HepG2 (cell line): Measurements from ENCODE around the gene SCARB2.

Source experiments
- CTCF ChIP-seq: sonication (generic); formaldehyde crosslinking; IDR thresholded peaks from 2 replicates; pipeline ENCODE4 v1.5.0; 2020; ENCODE audit warnings: mild to moderate bottlenecking, missing genetic modification reagents, moderate library complexity
- ETV5 ChIP-seq: IDR thresholded peaks from 2 replicates; pipeline ENCODE4 v1.6.1; 2018; ENCODE audit warnings: missing biosample characterization, missing genetic modification reagents, inconsistent platforms, borderline replicate concordance
- KDM5A ChIP-seq: fragments of 200-600 bp; sonication (generic); IDR thresholded peaks from 2 replicates; pipeline ENCODE4 v1.7.0; 2018; ENCODE audit warnings: antibody characterized with exemption, mild to moderate bottlenecking, low read length, borderline replicate concordance
- NFIB ChIP-seq: sonication (generic); formaldehyde crosslinking; IDR thresholded peaks from 2 replicates; pipeline ENCODE4 v1.9.0; 2021; ENCODE audit warnings: missing genetic modification reagents, mild to moderate bottlenecking, borderline replicate concordance
- RNF2 ChIP-seq: fragments of 450-650 bp; conservative IDR thresholded peaks from 2 replicates; pipeline ENCODE4 v1.6.1; 2016; ENCODE audit warnings: low read depth
- TRIM22 ChIP-seq: fragments of 450-650 bp; IDR thresholded peaks from 2 replicates; pipeline ENCODE4 v1.6.1; 2017
- XRCC5 ChIP-seq: fragments of 200-400 bp; formaldehyde crosslinking; optimal IDR thresholded peaks from 2 replicates; pipeline ENCODE3; 2017; ENCODE audit warnings: mild to moderate bottlenecking, low read length
- ZNF383 ChIP-seq: sonication (generic); formaldehyde crosslinking; IDR thresholded peaks from 2 replicates; pipeline ENCODE4 v1.4.0; 2020; ENCODE audit warnings: missing genetic modification reagents, mild to moderate bottlenecking, borderline replicate concordance
- ZNF577 ChIP-seq: sonication (generic); formaldehyde crosslinking; IDR thresholded peaks from 2 replicates; pipeline ENCODE4 v1.4.0; 2020; ENCODE audit warnings: mild to moderate bottlenecking, low read depth, missing genetic modification reagents, borderline replicate concordance
- ZNF879 ChIP-seq: sonication (generic); formaldehyde crosslinking; IDR thresholded peaks from 2 replicates; pipeline ENCODE4 v1.8.1; 2023; ENCODE audit warnings: missing genetic modification reagents

GRCh38 chr4:76252271-76252653 lies 38.6 kb upstream of the SCARB2 start:
- TF ChIP-seq KDM5A = no peak
- TF ChIP-seq NFIB = no peak
- TF ChIP-seq XRCC5 = no peak
- no peak for TF ChIP-seq ZNF879 (CRISPR knock-in tag)
- no peak for TF ChIP-seq ETV5 (CRISPR knock-in tag)
- TF ChIP-seq ZNF577 (CRISPR knock-in tag) = no peak
- no peak for TF ChIP-seq RNF2
- no peak for TF ChIP-seq CTCF
- no peak for TF ChIP-seq ZNF383
- no peak for TF ChIP-seq TRIM22
